Neural progenitor cell (in vitro differentiated cells): Measurements from ENCODE around the gene CEACAM18.

Experiments
- CTCF ChIP-seq: fragments of 200-600 bp; sonication (generic); IDR thresholded peaks from 2 replicates; pipeline ENCODE4 v1.5.1; 2017; ENCODE audit warnings: antibody characterized with exemption, mild to moderate bottlenecking
- EZH2 ChIP-seq: fragments of 200-600 bp; sonication (generic); IDR thresholded peaks from 2 replicates; pipeline ENCODE4 v1.6.1; 2017; ENCODE audit warnings: antibody characterized with exemption, mild to moderate bottlenecking, moderate library complexity
- EZH2phosphoT487 ChIP-seq: fragments of 200-600 bp; sonication (generic); IDR thresholded peaks from 2 replicates; pipeline ENCODE4 v1.6.1; 2017; ENCODE audit warnings: antibody characterized with exemption

GRCh38 chr19:51490676-51491075 is 12.3 kb downstream of the CEACAM18 start:
- TF ChIP-seq CTCF (no peak), EZH2 (no peak), EZH2phosphoT487 (no peak)
